Hematopoietic multipotent progenitor cell (in vitro differentiated cells): ENCODE measurements around the gene VRK1. TPM values are rescaled to one million over a fixed set of nuclear protein-coding genes. Genes with fewer than 3 reads are reported as not detected.

Source experiments
- DNase-seq, 3 donors: peaks; one replicate each; pipeline ENCODE4 v3.0.0-alpha.2; 2011 to 2015; ENCODE audit warnings: low read depth in 2 of 3, low spot score in 2 of 3
- total RNA-seq: library from RNA; depleted of rRNA; stranded (reverse); fragments of >200 nt; gene quantifications from one replicate; pipeline ENCODE4 v1.2.3, GENCODE V29; 2012

The VRK1 gene
- total RNA-seq, 1 donor, result 19.1 TPM

DNA sequence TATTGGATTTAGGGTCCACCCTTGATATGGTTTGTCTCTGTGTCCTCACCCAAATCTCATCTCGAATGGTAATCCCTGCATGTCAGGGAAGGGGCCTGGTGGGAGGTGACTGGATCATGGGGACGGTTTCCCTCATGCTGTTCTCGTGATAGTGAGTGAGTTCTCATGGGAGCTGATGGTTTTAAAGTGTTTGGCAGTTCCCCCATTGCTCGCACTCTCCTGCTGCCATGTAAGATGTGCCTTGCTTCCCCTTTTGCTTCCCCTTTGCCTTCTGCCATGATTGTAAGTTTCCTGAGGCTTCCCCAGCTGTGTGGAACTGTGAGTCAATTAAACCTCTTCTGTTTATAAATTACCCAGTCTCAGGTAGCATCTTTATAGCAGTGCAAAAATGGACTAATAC is 118.3 kb downstream of the VRK1 start:
- DNase-seq, result no peak

DNA sequence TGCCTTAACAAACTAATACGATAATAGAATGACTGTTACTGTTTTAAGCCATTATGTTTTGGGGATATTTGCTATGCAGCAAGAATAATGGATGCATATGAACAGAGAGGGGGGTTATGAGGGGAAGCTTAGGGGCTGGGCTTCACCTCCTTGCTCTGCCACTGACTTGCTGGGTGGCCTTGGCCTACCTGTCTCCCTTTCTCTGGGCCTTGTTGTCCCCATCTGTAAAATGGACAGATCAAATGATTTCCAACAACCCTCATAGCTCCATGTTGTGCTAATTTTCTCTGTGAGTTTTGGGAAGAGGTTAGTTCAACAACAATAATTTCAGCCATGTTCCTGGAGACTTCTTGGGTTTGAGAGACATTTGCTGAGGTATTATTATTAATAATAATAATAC is 119.6 kb downstream of the VRK1 start:
- DNase-seq, result no peak

DNA sequence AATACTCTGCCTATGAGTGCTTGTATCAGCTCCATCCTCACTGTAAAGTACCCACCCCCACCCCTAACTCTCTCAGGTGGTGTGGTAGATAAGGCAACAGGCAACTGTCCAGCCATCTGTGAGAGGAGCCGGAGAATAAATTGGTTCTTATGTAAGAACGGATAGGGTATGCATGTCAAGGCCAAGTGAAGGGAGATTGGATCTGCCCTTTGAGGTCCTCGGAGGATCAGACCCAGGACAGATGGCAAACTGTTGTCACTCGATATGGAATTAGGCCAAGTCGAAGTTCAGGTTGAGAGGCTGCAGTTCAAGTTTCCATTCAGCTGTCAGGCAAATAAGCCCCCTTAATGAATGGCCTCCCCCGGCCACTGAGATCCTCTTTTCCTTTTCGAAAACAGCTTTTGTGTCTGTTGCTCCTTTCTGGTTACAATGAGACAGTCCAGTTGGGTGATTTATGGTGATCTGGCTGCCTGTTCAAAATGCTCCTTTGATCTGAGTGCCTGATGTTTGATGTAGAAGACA is 120.3 kb downstream of the VRK1 start:
- DNase-seq, result no peak

DNA sequence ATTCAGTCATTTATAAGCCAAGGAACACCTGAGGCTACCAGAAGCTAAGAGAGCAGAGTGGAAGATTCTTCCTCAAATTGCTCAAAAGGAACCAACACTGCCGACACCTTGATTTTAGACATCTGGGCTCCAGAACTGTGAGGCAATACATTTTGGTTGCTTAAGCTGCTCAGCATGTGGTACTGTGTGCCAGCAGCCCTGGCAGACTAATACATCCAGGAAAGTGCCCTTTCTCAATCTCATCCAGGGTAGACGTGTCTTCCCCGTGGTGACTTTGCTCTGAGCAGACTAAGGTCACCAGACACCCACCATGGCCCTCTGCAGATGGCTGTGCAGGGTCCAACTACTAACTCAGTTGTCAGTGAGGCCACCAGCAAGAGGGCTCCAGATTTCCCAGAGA is 122.8 kb downstream of the VRK1 start:
- no peak for DNase-seq

DNA sequence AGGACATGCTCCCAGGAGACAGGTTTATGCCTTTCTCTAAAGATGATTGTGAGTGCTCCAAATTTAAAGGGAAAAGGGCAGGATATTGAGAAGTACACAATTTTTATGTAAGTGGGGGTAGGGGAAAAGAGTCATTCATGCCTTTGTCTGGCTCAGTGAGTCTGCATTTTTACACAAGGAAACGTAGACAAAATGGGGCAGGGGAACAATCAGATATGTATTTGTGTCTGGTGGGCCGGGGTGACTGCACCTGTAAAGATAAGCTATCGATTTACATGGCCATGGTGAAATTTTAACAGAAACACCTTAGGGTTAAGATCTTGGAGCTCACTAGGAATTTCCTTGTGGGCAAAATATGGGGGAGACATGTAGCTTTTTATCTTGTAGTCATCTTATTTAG is 123.6 kb downstream of the VRK1 start:
- DNase-seq, result no peak

DNA sequence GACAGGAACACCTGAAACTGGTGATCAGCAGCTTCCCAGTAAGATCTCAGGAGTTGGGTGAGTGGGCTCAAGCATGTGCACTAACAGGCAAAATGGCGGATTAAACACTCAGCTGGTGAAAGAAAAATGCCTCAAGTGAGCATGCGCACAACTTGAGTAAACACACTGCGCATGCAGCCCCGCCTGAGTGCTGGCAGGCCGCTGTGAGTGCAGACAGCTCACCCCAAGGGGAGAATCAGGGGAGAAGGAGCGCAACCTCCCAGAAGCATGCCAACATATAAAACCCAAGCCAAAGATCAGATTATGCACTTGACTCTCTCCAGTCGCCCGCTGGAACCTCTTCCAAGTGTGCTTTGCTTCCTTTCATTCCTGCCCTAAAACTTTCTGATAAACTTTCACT is 125.8 kb downstream of the VRK1 start:
- no peak for DNase-seq

DNA sequence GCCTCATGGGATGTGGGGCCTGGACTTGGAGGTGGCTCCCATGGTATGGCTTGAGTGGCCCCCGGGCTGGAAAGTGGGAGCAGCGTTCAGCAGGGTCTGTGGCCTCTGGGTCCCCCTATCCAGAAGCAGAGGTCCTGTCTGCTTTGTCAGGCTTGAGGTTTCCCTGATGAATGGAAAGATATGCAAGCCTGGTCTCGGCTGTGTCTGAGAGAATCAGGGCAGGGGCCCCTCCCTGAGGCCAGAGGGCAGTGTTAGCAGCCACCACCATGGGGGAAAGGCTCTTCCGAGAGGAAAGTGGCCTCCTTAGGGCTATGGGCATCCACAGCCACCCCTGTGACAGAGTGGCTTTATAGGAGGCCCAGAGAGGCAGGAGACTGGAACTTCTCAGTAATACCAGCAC is 128.2 kb downstream of the VRK1 start:
- no peak for DNase-seq

DNA sequence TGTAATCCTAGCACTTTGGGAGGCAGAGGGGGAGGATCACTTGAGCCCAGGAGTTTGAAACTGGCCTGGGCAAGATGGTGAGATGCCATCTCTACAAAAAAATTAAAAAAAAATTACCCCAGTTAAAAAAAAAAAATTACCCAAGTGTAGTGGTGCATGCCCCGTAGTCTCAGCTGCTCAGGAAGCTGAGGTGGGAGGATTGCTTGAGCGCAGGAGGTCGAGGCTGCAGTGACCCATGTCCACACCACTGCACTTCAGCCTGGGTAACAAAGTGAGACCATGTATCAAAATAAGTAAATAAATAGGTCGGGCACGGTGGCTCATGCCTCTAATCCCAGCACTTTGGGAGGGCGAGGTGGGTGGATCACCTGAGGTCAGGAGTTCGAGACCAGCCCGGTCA is 128.8 kb downstream of the VRK1 start:
- no peak for DNase-seq

DNA sequence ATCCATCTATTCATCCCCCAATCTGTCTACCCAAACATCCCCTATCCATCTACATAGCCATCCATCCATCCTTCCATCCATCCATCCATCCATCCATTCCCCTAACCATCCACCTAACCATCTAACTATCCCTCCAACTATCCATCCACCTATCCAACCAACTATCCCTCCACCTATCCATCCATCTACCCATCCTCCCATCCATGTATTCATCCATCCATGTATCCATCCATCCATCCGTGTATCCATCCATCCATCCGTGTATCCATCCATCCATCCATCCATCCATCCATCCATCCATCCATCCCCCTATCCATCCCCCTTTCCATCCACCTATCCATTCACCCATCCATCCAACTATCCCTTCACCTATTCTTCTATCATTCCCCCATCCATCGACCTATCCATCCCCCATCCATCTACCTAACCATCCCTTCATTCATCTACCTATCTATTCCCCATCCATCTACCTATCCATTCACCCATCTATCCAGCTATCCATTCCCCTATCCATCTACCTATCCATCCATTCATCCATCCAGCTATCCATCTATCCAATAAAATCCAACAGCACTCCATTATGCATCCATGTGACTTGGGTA is 131.7 kb downstream of the VRK1 start:
- DNase-seq, result no peak

DNA sequence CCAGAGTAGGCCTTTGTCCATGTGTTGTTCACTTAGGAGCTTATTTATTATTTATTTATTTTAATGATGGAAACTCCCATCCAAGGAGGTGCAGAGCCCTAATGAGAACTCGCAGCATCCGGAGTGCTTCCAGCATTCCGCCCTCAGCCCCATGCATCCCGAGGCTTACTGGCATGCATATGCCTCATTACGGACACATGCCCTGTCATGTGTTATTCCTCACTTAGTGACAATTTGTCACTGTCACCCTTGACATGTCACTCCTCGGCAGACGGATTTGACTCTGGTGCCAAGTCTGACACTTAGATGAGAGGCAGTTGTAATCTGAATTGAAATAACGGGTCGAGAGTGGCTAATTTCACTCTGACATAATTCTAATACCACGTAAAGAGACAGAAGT is 132.8 kb downstream of the VRK1 start:
- DNase-seq, result no peak

DNA sequence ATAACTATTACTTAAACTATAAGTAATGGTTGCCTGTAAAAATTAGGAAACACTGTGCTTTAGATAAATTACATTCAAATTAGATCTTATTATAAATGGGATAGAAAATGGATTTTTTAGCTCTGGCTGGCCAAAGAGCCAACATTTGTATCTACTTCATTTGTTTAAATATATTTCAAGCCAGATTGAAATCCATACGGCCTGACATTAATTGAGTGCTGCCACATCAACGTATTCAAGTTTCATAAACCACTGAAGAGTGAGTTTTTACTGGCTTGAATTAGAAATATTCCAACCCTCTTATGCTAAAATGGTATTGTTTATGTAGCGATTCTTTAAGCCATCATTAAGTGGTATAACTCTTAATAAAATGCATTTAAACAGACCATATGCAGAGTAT is 133.3 kb downstream of the VRK1 start:
- DNase-seq, result no peak
